Aorta (tissue), 5 donors: ENCODE measurements around the gene PFKFB4. TPM values are rescaled to one million over a fixed set of nuclear protein-coding genes. Genes with fewer than 3 reads are reported as not detected.
"Not testable (repeated sequence)": the region's sequence is repeated elsewhere in the genome, so short reads cannot be mapped to it uniquely, and the experiment has no call there.

Experiments
- ATAC-seq: fragments of 200-7000 bp; cut with Tn5 transposase; one replicate; pipeline ENCODE4 v1.9.1; 2022; ENCODE audit warnings: moderate library complexity; ENCODE audit not compliant: low FRiP score
- DNase-seq, 2 donors: peaks; one replicate each; pipeline ENCODE4 v3.0.0-alpha.2; 2020
- H3K27ac ChIP-seq, 2 donors: one replicate each; pipeline ENCODE4 v1.5.1; 2013; ENCODE audit warnings: low read length in 2 of 2, mild to moderate bottlenecking in 2 of 2, moderate library complexity in 2 of 2, control low read depth in 1 of 2, inconsistent platforms in 1 of 2, low read depth in 1 of 2
- H3K27me3 ChIP-seq, 2 donors: one replicate each; pipeline ENCODE4 v1.6.1; 2013; ENCODE audit warnings: control low read depth in 1 of 2, low read length in 1 of 2, mild to moderate bottlenecking in 1 of 2, moderate library complexity in 1 of 2; ENCODE audit not compliant: insufficient read depth in 2 of 2, control insufficient read depth in 1 of 2
- H3K36me3 ChIP-seq, 2 donors: one replicate each; pipeline ENCODE4 v1.6.1; 2013; ENCODE audit warnings: control low read depth in 1 of 2, low read length in 1 of 2, mild to moderate bottlenecking in 1 of 2; ENCODE audit not compliant: insufficient read depth in 2 of 2, control insufficient read depth in 1 of 2
- H3K4me1 ChIP-seq, 2 donors: one replicate each; pipeline ENCODE4 v1.6.1; 2013; ENCODE audit warnings: low read length in 2 of 2, control low read depth in 1 of 2, mild to moderate bottlenecking in 1 of 2, moderate library complexity in 1 of 2; ENCODE audit not compliant: insufficient read depth in 2 of 2, control insufficient read depth in 1 of 2
- H3K4me3 ChIP-seq, 2 donors: one replicate each; pipeline ENCODE4 v1.5.1; 2013; ENCODE audit warnings: low read length in 2 of 2, control low read depth in 1 of 2, mild to moderate bottlenecking in 1 of 2
- H3K9me3 ChIP-seq: one replicate; pipeline ENCODE4 v1.6.1; 2013; ENCODE audit warnings: mild to moderate bottlenecking, low read length; ENCODE audit not compliant: control insufficient read depth
- WGBS, 2 donors: extraction: QIAGEN DNeasy Blood & Tissue Kit; methylation state at CpG; one replicate each; pipeline ENCODE4 v1.1.7; 2013; 5-methylcytosine and 5-hydroxymethylcytosine counted together
- intact Hi-C, 2 donors: fragments of 100-400 bp; cut with DNase I; formaldehyde crosslinking; loops; one replicate each; pipeline versions ENCODE4 v1.14.2 to v1.15.0; 2022
- polyA plus RNA-seq, 2 donors: library from polyadenylated mRNA; stranded (reverse); fragments of 200-250 nt; gene quantifications; one replicate each; pipeline ENCODE4 v1.2.3, GENCODE V29; 2013
- total RNA-seq, 2 donors: library from RNA; stranded (reverse); fragmentation: NEBNext Ultra II Directional; extraction: Animal tissue kit (Norgen Biotek cat#: 25700); gene quantifications; one replicate each; pipeline ENCODE4 v1.2.1, GENCODE V29; 2021
- donor health status: healthy with polysubstance abuse.
- donor health status: Bipolar disorder and iron deficiency.
- donor health status: DM: no; HTN: no; CAD: no.
- donor health status: DM: no; HTN: no; CAD: no.
- donor health status: DM: yes; HTN: yes; CAD: no.

The PFKFB4 gene
- total and polyA plus RNA-seq, 4 donors = 2.8 to 14.6 (median 6.4) TPM

- H3K27ac ChIP-seq, ATAC-seq, intact Hi-C loops, H3K9me3 ChIP-seq, H3K27me3 ChIP-seq, H3K4me1 ChIP-seq, H3K36me3 ChIP-seq, H3K4me3 ChIP-seq: not testable (repeated sequence)
- DNase-seq = peak in 1 of 2 donors; percentile 58
- 97% methylated on average over 11 of the region's 11 CpGs for WGBS, 2 donors
These were observed 75.7 kb downstream of the PFKFB4 start for GRCh38 chr3:48480891-48481290.

GRCh38 chr3:48478626-48479555 is 77.7 kb downstream of the PFKFB4 start:
- ATAC-seq (no peak), DNase-seq (peak in 1 of 2 donors; percentile 57)
- no peaks in the 10 kb centered on the region for H3K9me3 ChIP-seq
- H3K4me3 ChIP-seq = no peak overlapping the region
- 84 to 86% methylated on average over 19 of the region's 19 CpGs for WGBS, 2 donors
- intact Hi-C loops = no loop called here
- no peaks in the 10 kb centered on the region for H3K27me3 ChIP-seq
- H3K27ac ChIP-seq = no peak overlapping the region
- no peaks in the 10 kb centered on the region for H3K4me1 ChIP-seq
- peaks cover 0 to 1% of the 10 kb centered on the region in 2 donors for H3K36me3 ChIP-seq

GRCh38 chr3:48477959-48478520 is 78.6 kb downstream of the PFKFB4 start:
- WGBS, 2 donors = 79 to 82% methylated on average over 8 to 9 of the region's 9 CpGs
- no peak overlapping the region for H3K27ac ChIP-seq
- no peaks in the 10 kb centered on the region for H3K9me3 ChIP-seq
- peaks cover 0 to 1% of the 10 kb centered on the region in 2 donors for H3K36me3 ChIP-seq
- H3K27me3 ChIP-seq = no peaks in the 10 kb centered on the region
- H3K4me3 ChIP-seq = no peak overlapping the region
- ATAC-seq = no peak
- peak in 1 of 2 donors; percentile 56 for DNase-seq
- intact Hi-C loops = no loop called here
- H3K4me1 ChIP-seq = no peaks in the 10 kb centered on the region

- DNase-seq = peak in 1 of 2 donors; percentile 61
- WGBS, 2 donors = 78 to 90% methylated on average over 9 of the region's 9 CpGs
These were observed 80.1 kb downstream of the PFKFB4 start for GRCh38 chr3:48476426-48477053.

GRCh38 chr3:48475188-48475587 is 81.4 kb downstream of the PFKFB4 start:
- H3K27ac ChIP-seq = no peak overlapping the region
- H3K36me3 ChIP-seq = peaks cover 0 to 1% of the 10 kb centered on the region in 2 donors
- H3K9me3 ChIP-seq = no peaks in the 10 kb centered on the region
- 77 to 78% methylated on average over 11 of the region's 11 CpGs for WGBS, 2 donors
- no peaks in the 10 kb centered on the region for H3K4me1 ChIP-seq
- intact Hi-C loops = no loop called here
- DNase-seq (peak in 1 of 2 donors; percentile 62), ATAC-seq (no peak)
- H3K4me3 ChIP-seq = no peak overlapping the region
- H3K27me3 ChIP-seq = no peaks in the 10 kb centered on the region

More at GRCh38 chr3:48476426-48477053, 80.1 kb downstream of the PFKFB4 start:
- Histone ChIP-seq H3K9me3 (no peaks in the 10 kb centered on the region), H3K27ac (no peak overlapping the region), H3K27me3 (no peaks in the 10 kb centered on the region), H3K4me1 (no peaks in the 10 kb centered on the region), H3K36me3 (peaks cover 0 to 1% of the 10 kb centered on the region in 2 donors), H3K4me3 (no peak overlapping the region)
- intact Hi-C loops = no loop called here
- ATAC-seq = no peak

- Histone ChIP-seq H3K27me3 (no peaks in the 10 kb centered on the region), H3K4me1 (no peaks in the 10 kb centered on the region), H3K36me3 (peaks cover 0 to 1% of the 10 kb centered on the region in 2 donors), H3K4me3 (no peak overlapping the region), H3K27ac (no peak overlapping the region), H3K9me3 (no peaks in the 10 kb centered on the region)
- DNase-seq (peak in 1 of 2 donors; percentile 31), ATAC-seq (no peak)
- intact Hi-C loops = no loop called here
- WGBS, 2 donors = 69 to 70% methylated on average over 4 of the region's 4 CpGs
These were observed 82.0 kb downstream of the PFKFB4 start for GRCh38 chr3:48474619-48475018.

GRCh38 chr3:48474031-48474430 is 82.6 kb downstream of the PFKFB4 start:
- intact Hi-C loops, H3K9me3 ChIP-seq, H3K27ac ChIP-seq, ATAC-seq, H3K36me3 ChIP-seq, H3K27me3 ChIP-seq, H3K4me3 ChIP-seq, DNase-seq, H3K4me1 ChIP-seq: not testable (repeated sequence)
- 93 to 95% methylated on average over 4 of the region's 4 CpGs for WGBS, 2 donors

DNA sequence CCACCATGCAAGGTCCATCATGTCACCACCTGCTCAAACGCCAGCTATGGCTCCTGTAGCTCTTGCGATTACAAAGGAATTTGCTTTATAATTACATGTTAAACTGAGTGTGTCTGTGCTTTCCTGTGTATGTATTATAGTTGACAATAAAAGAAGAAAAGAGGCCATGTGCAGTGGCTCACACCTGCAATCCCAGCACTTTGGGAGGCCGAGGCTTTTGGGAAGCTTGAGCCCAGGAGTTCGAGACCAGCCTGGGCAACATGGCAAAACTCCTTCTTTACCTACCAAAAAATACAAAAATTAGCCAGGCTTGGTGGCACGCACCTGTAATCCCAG is 83.0 kb downstream of the PFKFB4 start:
- intact Hi-C loops = loop anchor here in 1 of 2 donors (1.0 kb wide), 1 partner anchor 31 kb away; the partner anchor contains the start of gene SHISA5
- H3K27ac ChIP-seq = peak overlapping the region in 1 of 2 donors; percentile 99
- no peaks in the 10 kb centered on the region for H3K36me3 ChIP-seq
- H3K4me3 ChIP-seq = no peak overlapping the region
- ATAC-seq (no peak), DNase-seq (no peak)
- no peaks in the 10 kb centered on the region for H3K9me3 ChIP-seq
- H3K4me1 ChIP-seq = no peaks in the 10 kb centered on the region
- H3K27me3 ChIP-seq = no peaks in the 10 kb centered on the region
- 64% methylated on average over 5 of the region's 5 CpGs for WGBS, 2 donors
